Measurements from ENCODE around the gene TMEM63C. TPM values are rescaled to one million over a fixed set of nuclear protein-coding genes. Genes with fewer than 3 reads are reported as not detected.

The TMEM63C gene
- total and polyA plus RNA-seq, 2 donors (not counting 3 experiments of a cell fraction or from before 2014, with no cell fraction given): not detected

- Histone ChIP-seq H4K20me1 (replicated peaks; ENCODE audit: control insufficient read depth, extremely low read depth, insufficient read depth, low read length) (no peaks in the 10 kb centered on the region), H3K9me3 (replicated peaks; ENCODE audit: control insufficient read depth, insufficient read depth, low read length) (no peaks in the 10 kb centered on the region), H3K79me2 (ENCODE audit: control insufficient read depth, insufficient read depth, low read length) (no peaks in the 10 kb centered on the region), H3K27me3 (ENCODE audit: control insufficient read depth in 2 of 2, insufficient read depth in 2 of 2, low read length in 2 of 2) (no peaks in the 10 kb centered on the region), H3K27ac (ENCODE audit: insufficient read depth, low read depth, low read length) (no peak overlapping the region), H3K9me1 (replicated peaks; ENCODE audit: control insufficient read depth, extremely low read depth, insufficient read depth, low read length) (no peaks in the 10 kb centered on the region), H3K9ac (replicated peaks; ENCODE audit: extremely low read depth, insufficient read depth, low read length) (no peak overlapping the region), H2AFZ (ENCODE audit: low read depth, low read length) (no peak overlapping the region), H3K4me2 (ENCODE audit: insufficient read depth, low read length) (no peak overlapping the region), H3K4me1 (ENCODE audit: control insufficient read depth, extremely low read depth, insufficient read depth, low read length) (no peaks in the 10 kb centered on the region), H3K36me3 (ENCODE audit: control insufficient read depth in 2 of 2, extremely low read depth in 1 of 2, insufficient read depth in 2 of 2, low read length in 2 of 2) (no peaks in the 10 kb centered on the region), H3K4me3 (replicated peaks in 1 of 3; ENCODE audit: insufficient read depth in 1 of 3, low read depth in 1 of 3, low read length in 3 of 3) (no peak overlapping the region)
- intact Hi-C loops (cut with micrococcal nuclease): no loop called here
- dilution Hi-C loops (cut with MboI; ENCODE audit: extremely low pct_ligation_motif_present, low sequenced_read_pairs): no loop called here
- DNase-seq (ENCODE audit: low read depth, low spot score) (no peak), FAIRE-seq (no peak)
- ChIA-PET POLR2A (no interaction called here), CTCF (interaction anchor here (1.7 kb wide), 1 partner anchor 16 kb away, joined by 3 read pairs; no protein-coding TSS in a partner anchor)
- no TSS peak for BruUV-seq (replicated peaks)
- TF ChIP-seq GATA2 (IDR thresholded peaks at IDR 0.05; ENCODE audit: insufficient read depth, insufficient read length, low read depth, low read length): no peak
- TF ChIP-seq EZH2 (IDR thresholded peaks at IDR 0.05; ENCODE audit: borderline replicate concordance, low read depth, low read length, severe bottlenecking): no peak
- no peak for TF ChIP-seq FOS (IDR thresholded peaks at IDR 0.05; ENCODE audit: borderline replicate concordance, insufficient read depth, low read length)
- TF ChIP-seq JUN (IDR thresholded peaks at IDR 0.05; ENCODE audit: borderline replicate concordance, insufficient read depth, insufficient read length, low read depth): no peak
These were observed 46.5 kb downstream of the TMEM63C start for GRCh38 chr14:77228056-77228455.

- dilution Hi-C loops (cut with MboI; ENCODE audit: extremely low pct_ligation_motif_present, low sequenced_read_pairs): no loop called here
- H3K4me2 ChIP-seq (ENCODE audit: insufficient read depth, low read length): no peak overlapping the region
- intact Hi-C loops (cut with micrococcal nuclease): no loop called here
- no peaks in the 10 kb centered on the region for H3K9me3 ChIP-seq (replicated peaks; ENCODE audit: control insufficient read depth, insufficient read depth, low read length)
- H3K27ac ChIP-seq (ENCODE audit: insufficient read depth, low read depth, low read length): no peak overlapping the region
- H3K4me3 ChIP-seq (replicated peaks in 1 of 3; ENCODE audit: insufficient read depth in 1 of 3, low read depth in 1 of 3, low read length in 3 of 3): no peak overlapping the region
- no peak for TF ChIP-seq FOS (IDR thresholded peaks at IDR 0.05; ENCODE audit: borderline replicate concordance, insufficient read depth, low read length)
- TF ChIP-seq JUN (IDR thresholded peaks at IDR 0.05; ENCODE audit: borderline replicate concordance, insufficient read depth, insufficient read length, low read depth): no peak
- no peak for TF ChIP-seq EZH2 (IDR thresholded peaks at IDR 0.05; ENCODE audit: borderline replicate concordance, low read depth, low read length, severe bottlenecking)
- TF ChIP-seq POLR2A (IDR thresholded peaks at IDR 0.05; ENCODE audit: low read depth, low read length): no peak
- TF ChIP-seq MYC (IDR thresholded peaks at IDR 0.05; ENCODE audit: low read depth, low read length): no peak
- no peak for TF ChIP-seq CTCF (IDR thresholded peaks at IDR 0.05; ENCODE audit: extremely low read depth in 1 of 2, insufficient read depth in 1 of 2, low read depth in 1 of 2, low read length in 2 of 2)
- no peak for TF ChIP-seq POLR2AphosphoS5 (IDR thresholded peaks at IDR 0.05; ENCODE audit: insufficient read depth, low read depth, low read length)
- no peak for TF ChIP-seq MAX (IDR thresholded peaks at IDR 0.05; ENCODE audit: insufficient read depth, insufficient read length)
- no peak for TF ChIP-seq GATA2 (IDR thresholded peaks at IDR 0.05; ENCODE audit: insufficient read depth, insufficient read length, low read depth, low read length)
- no peaks in the 10 kb centered on the region for H3K79me2 ChIP-seq (ENCODE audit: control insufficient read depth, insufficient read depth, low read length)
- DNase-seq (ENCODE audit: low read depth, low spot score) (no peak), FAIRE-seq (no peak)
- H3K9ac ChIP-seq (replicated peaks; ENCODE audit: extremely low read depth, insufficient read depth, low read length): no peak overlapping the region
- BruUV-seq (replicated peaks): no TSS peak
- H3K9me1 ChIP-seq (replicated peaks; ENCODE audit: control insufficient read depth, extremely low read depth, insufficient read depth, low read length): no peaks in the 10 kb centered on the region
- H3K36me3 ChIP-seq (ENCODE audit: control insufficient read depth in 2 of 2, extremely low read depth in 1 of 2, insufficient read depth in 2 of 2, low read length in 2 of 2): no peaks in the 10 kb centered on the region
- H4K20me1 ChIP-seq (replicated peaks; ENCODE audit: control insufficient read depth, extremely low read depth, insufficient read depth, low read length): no peaks in the 10 kb centered on the region
- no peak overlapping the region for H2AFZ ChIP-seq (ENCODE audit: low read depth, low read length)
- H3K27me3 ChIP-seq (ENCODE audit: control insufficient read depth in 2 of 2, insufficient read depth in 2 of 2, low read length in 2 of 2): no peaks in the 10 kb centered on the region
- CTCF ChIA-PET: interaction anchor here (1.2 kb wide), 1 partner anchor 14 kb away, joined by 4 read pairs; no protein-coding TSS in a partner anchor
- POLR2A ChIA-PET: no interaction called here
- no peaks in the 10 kb centered on the region for H3K4me1 ChIP-seq (ENCODE audit: control insufficient read depth, extremely low read depth, insufficient read depth, low read length)
These were observed 49.3 kb downstream of the TMEM63C start for GRCh38 chr14:77230914-77231313.
